OCI-LY3 (cell line): Measurements from ENCODE around the gene BCL2L13.

ENCODE experiments used
- EZH2phosphoT487 ChIP-seq: fragments of 200-600 bp; shearing (Covaris generic); IDR thresholded peaks from 2 replicates; pipeline ENCODE4 v1.6.1; 2018; ENCODE audit warnings: antibody characterized with exemption, mixed run types, low read depth
- TF ChIP-seq, protein P1 (sequence below): fragments of 200-600, 300-600 bp; sonication (generic); IDR thresholded peaks from 2 replicates; pipeline ENCODE4 v1.5.1; 2014; ENCODE audit warnings: antibody characterized with exemption, low read length, low read depth

DNA sequence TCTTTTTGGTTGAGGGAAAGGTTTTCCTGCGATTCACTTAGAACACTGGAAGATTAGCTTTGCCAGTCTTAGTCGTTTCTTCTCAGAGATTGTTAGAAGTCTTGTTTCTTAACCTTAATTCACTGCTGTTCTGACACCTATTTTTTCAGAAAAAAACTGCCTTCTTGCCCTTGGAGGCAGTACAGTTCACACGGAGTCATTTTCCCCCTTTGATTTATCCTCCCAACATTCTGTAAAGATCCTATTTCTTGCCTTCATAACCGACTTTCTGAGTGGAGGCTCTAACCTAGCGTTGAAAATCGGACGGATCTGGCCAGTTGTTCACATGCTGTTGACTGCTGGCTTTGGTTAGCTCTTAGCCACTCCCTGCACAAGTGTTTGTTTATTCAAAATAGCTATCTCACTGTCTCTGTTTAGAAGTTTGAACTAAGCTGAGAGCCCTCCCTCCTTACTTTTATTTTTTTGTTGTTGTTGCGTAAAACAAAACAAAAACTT, 737 bp downstream of the BCL2L13 start:
- TF ChIP-seq, protein P1, sequence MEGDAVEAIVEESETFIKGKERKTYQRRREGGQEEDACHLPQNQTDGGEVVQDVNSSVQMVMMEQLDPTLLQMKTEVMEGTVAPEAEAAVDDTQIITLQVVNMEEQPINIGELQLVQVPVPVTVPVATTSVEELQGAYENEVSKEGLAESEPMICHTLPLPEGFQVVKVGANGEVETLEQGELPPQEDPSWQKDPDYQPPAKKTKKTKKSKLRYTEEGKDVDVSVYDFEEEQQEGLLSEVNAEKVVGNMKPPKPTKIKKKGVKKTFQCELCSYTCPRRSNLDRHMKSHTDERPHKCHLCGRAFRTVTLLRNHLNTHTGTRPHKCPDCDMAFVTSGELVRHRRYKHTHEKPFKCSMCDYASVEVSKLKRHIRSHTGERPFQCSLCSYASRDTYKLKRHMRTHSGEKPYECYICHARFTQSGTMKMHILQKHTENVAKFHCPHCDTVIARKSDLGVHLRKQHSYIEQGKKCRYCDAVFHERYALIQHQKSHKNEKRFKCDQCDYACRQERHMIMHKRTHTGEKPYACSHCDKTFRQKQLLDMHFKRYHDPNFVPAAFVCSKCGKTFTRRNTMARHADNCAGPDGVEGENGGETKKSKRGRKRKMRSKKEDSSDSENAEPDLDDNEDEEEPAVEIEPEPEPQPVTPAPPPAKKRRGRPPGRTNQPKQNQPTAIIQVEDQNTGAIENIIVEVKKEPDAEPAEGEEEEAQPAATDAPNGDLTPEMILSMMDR, result no peak
- TF ChIP-seq EZH2phosphoT487, result no peak
